OCI-LY7 (cell line): ENCODE results near the gene MISP3.

Experiments used
- CTCF ChIP-seq: fragments of 200-600 bp; sonication (generic); conservative IDR thresholded peaks from 2 replicates; pipeline ENCODE4 v1.5.1; 2014; ENCODE audit warnings: mild to moderate bottlenecking, antibody characterized with exemption, low read length, moderate library complexity, mixed read lengths
- EZH2phosphoT487 ChIP-seq: fragments of 200-600 bp; sonication (generic); IDR thresholded peaks from 2 replicates; pipeline ENCODE4 v1.6.1; 2018; ENCODE audit warnings: low read depth, borderline replicate concordance, mild to moderate bottlenecking, mixed run types, antibody characterized with exemption, low read length, moderate library complexity, mixed read lengths

GRCh38 chr19:14073261-14073924, 807 bp downstream of the MISP3 start:
- TF ChIP-seq CTCF (no peak; the same call in 1 of the 2 replicates), EZH2phosphoT487 (no peak)
